Measurements from ENCODE around the gene CDC42BPG.

The CDC42BPG gene

DNA sequence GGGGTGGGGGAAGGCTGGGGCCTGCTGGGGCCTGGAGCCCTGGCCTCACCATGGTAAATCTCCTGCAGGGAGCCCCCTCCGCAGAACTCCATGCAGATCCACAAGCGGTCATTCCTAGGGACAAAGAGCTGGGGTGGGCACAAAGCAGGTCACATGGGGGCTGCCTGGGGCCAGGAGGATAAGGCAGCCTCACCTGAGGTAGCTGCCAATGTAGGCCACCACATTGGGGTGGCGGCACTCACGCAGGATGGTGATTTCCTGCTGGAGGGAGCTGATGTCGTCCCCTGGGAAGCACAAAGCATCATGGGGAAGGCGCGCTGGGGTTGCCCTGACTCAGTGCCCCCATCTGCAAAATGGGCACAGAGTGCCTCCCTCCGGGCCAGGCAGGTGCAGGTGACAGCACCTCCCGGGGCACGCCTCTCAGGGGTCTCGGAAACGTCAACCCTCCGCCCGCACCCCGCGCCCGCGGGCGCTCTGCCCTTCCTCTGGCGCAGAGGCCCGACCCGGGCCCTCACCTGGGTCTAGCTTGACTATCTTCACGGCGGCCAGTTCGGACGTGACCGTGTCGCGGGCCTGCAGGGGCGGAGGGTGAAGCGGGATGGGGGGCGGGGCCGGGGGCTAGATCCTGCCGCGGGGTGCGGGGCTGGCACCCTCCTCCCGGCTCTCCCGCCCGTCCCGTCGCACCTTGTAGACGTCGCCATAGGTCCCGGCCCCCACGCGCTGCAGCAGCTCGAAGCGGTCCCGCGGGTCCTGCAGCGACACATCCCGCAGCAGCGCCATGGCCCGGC, 41.9 kb downstream of the CDC42BPG start:
- DNase-seq = peak; percentile 71

DNA sequence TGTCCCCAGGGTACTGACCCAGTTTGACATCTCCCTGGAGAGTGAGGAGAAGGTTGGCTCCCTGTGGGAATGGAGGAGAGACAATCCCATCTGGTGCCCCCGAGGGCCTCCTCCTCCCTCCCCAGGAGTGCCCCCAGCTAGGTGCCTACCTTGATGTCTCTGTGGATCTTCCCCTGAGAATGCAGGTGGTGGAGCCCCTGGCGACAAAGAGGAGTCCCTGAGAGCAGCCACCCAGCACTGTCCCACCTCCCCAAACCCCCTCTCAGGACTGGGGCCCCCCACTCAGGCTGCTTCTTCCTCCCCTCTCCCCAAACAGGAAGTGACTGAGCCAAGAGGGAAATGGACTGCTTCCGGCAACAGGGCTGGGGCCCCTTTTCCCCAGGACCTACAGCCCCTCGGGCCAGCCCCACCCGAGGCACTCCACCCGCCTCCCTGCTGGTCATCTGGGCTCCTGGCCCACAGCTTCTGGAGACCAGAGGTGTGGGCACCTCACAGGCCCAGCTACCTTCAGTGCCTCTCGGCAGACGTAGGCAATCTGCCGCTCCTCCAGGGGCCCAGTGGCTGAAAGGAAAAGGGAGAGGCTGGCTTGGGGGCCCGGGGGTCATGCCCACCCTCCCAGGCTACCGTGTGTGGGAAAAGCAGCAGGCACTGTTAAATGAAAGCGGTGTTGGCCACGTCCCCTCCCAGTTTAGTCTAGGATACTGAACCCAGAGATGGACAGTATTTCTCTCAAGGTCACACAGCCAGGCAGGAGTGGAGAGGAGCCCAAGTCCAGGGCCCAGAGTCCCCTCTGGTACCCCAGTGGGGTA, 42.7 kb downstream of the CDC42BPG start:
- no peak for DNase-seq

DNA sequence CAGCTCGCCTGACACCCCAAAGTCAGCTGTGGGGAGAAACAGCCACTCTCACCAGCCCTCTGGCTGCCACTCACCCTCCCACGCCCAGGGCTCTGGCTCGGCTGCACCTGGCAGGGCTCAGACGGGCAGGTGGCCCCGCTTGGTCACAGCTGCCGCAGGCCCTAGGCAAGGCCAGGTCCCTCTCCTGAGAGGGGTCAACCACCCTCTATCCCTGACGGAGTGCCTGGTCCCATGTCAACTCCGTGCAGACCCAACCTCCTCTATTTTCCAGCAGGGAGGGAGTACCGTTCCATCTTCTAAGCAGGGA, 43.3 kb downstream of the CDC42BPG start:
- no peak for DNase-seq

DNA sequence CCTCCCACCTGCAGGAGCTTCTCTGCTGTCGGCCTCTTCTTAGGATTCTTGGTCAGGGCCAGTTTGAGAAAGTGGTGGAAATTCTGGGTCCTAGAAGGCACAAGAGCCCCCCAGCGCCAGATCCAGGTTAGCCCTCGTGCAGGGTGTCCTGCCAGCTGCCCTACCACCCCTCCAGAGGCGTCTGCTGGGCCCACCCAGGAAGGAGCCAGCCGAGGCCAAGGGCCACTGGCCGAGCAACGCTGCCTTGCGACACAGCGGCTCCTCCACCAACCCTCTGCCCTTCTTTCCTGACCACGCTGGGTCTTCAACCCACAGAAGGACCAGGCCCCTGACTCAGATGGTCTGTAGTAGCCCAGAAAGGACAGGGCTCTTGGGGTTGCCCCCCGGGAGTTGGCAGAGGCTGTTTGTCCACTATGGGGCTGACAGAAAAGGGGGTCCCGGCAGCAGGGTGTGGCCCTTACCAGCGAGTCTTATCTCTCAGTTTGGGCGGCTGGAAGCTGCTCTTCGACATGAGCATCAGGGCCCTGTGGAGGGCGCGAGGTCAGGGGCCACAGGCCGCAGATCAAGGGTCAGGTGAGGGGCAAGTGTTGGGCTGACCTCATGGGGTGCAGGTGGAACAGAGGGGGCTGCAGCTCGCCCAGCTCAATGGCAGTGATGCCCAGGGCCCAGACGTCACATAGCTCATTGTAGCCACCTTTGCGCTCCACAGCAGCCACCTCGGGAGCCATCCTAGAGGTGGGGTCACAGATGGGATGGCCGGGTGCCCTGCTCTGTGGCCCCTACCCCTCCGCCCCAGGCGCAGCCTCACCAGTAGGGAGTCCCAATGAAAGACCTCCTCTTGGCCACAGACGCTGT, 43.9 kb downstream of the CDC42BPG start:
- no peak for DNase-seq

DNA sequence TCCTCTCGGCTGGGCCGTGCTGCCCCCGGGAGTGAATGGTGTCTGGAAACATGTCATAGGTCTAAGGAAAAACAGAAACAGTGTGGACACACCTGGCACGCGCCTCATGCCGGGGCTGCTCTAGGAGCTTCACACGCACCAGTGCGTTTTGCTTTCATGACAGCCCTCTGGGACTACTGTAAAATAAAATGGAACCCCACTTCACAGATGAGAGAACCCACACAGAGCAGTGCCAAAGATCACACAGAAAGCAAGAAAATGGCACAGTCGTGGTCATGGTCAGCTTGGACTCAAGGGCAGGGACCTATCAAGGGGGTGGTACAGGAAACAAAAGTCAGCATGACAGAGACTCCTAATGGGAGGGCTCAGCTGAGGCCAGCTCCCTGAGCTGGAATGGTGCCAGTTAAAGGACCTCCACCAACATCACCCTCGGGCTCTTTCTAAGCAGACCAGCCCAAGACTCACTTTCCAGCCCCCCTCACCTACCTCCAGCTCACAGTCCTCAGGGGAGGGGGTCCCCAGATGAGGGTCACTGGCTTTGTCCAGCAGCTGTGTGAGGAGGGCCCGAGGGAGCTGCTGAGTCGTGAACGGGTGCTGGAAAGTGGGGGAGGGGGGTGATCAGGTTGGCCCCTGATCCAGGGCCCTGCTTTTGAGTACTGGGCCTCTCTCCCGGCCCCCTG, 44.7 kb downstream of the CDC42BPG start:
- DNase-seq = no peak

DNA sequence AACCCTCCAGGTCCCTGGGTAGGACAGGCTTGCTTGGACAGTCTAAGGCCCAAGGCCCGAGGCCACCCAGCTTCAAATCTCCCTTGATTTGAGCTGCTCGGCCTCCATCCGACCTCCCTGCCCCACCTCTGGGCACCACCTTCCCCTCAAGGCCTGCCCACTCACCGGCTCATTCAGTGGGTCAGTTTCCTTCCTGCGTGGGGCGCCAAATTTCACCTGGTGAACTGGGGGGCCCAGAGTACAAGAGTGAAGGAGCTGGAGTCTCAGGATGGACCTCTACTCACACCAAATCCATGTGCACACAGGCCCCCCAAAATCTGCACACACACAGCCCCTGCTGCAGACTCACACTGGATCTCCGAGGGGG, 45.2 kb downstream of the CDC42BPG start:
- no peak for DNase-seq

DNA sequence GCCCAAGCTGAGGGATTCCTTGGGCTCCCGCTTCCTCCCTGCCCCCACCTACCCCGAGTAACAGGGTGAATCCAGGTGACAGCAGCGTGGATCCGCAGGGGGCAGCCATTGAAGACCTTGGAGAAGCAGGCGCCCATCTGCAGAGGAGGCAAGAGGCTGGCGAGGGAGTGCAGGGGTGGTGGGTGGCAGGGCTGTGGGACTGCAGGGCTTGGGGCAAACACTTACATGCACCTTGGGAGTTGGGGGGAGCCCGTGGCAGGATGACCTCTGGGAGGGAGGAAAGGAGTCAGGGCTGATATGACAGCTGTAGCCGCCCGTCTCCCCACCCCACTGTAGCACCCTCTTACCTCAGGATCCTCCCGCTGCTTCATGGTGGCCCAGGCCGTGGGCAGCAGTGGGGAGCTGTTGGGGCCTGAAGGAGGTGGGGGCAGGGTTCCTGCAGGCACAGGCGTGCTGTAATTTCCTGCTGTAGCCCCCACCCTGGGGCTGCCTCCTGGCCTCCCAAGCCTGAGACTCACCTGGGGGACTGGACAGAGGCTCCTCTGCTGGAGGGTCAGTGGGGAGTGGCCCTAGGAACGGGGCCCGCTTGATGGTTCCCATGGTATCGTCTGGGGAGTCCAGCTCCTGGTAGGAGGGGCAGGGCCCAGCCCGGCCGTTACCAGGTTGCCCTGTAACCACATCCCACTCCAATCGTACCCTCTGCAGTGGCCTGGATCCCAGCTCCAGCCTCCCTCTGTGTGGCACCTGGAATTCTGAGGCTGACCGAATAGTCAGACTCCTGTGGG, 47.5 kb downstream of the CDC42BPG start:
- DNase-seq = no peak

DNA sequence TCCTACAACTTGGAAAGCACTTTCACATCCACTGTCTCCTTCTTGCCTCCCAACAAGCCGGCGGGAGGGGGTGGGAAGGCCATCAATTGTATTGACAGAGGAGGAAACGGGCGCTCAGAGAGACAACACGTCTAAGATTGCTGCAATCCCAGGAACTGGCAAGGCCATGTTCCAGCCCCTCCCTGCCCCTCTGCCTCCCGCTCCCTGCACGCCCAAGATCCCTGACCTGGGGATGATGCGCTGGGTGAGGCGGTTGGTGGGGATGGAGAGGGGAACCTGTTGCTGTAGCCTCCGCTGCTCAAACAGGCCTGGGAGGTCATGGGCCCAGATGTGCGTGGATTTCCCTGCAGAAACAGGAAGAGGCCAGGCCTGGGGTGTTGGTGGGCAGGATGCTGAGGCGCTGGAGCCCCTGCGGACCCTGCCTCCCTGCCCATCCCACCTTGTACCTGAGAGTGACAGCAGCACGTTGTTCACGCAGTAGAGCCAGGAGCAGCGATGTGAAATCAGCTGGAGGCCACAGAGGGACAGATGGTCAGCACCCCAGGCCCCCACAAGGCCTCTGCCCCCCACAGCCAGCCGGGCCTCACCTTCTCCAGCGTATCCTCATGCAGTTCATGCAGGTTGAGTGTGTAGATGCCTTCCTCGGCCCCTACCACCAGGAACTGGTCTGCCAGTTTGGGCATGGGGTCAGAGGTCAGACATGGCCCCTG, 48.3 kb downstream of the CDC42BPG start:
- DNase-seq = no peak

DNA sequence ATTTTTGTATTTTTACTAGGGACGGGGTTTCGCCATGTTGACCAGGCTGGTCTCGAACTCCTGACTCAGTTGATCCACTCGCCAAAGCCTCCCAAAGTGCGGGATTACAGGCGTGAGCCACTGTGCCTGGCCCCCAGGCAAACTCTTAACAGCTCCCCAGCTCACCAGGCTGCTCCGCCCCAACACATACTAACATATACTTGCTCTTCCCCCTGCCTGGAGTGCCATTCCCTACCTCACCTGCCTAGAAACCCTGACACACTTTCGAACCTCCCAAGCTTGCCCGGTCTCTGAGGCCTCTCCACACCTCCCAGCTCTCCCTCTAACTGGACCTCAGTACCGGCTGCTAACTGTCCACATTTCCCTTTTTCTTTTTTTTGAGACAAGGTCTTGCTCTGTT, 49.9 kb downstream of the CDC42BPG start:
- DNase-seq = no peak

DNA sequence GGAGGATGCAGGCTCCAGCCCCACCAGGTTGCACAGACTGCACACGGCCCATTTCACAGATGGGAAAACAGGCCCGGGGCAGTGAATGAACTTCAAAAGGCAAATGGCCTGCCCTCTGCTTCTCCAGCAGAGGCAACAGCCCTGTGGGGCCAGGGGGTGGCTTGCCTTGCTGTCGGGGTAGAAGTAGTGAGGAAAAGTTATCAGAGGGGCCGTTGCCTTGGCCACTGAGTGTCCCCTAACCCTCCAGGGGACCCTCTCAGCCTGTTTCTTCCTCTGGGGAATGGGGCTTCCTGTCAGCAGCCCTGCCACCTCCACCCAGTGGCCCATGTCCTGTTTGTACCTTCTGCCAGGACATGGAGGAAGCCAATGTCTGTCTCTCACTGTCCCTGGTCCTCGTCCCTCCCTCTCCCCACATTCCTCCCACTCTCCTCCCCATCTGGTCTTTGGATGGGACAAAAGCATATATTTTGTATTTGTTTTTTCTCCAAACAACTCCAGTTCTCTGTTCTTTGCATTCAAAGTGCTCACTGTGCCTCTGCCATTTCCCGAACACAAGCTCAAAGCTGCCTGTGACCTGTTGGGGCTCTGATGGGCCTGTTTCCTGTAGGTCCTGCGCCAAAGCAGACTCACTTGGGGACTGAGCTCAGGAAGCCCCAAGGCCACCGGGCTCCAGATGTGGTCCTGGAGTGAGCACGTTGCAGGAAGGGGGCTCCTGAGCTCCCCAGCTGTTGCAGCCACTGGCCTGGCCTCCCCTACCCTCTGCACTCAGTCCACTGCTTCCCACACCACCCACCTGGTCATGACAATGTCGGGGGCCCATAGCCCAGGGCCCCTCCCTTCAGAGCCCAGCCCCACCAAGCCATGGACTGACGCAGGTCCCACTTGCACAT, 50.9 kb downstream of the CDC42BPG start:
- DNase-seq = no peak

DNA sequence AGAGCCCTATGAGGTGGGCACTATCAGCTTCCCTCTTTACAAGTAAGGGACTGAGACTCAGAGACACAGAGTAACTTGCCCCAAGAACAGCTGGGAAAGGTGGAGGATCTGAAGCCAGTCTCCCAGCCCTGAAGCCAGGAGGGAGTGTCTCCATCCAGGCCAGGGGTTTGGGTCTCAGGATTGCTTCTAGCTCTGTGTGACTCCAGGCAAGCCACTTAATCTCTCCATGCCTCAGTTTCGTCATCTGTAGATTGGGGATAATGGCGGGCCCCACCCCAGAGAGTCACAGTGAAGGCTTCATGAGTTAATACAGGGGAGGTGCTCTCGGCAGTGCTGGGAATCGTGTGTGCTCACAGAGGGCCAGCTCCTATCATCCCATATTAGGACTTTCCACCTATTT, 52.0 kb downstream of the CDC42BPG start:
- DNase-seq = no peak

DNA sequence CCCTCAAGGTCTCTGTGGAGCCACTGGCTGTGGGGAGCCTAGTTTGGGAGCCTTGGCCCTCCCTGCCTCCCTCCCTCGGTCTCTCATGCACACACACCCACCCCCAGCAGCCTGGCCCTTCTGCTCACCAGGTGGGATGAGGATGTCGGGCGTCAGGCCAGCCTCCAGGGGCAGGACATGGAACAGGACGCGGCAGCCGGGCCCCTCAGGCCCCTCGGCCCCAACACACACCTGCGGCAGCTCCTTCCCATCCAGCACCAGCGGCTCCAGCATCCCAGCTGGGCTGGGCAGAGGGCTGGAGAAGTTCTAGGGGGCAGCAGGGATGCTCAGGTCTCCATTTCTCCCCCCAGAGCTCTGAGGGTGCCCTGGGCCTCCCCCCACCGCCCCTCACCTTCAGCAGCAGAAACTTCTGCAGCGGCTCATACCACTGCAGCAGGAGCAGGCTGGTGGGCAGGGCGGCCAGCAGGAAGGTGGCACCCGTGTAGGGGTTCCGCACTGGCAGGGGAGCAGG, 52.6 kb downstream of the CDC42BPG start:
- no peak for DNase-seq

DNA sequence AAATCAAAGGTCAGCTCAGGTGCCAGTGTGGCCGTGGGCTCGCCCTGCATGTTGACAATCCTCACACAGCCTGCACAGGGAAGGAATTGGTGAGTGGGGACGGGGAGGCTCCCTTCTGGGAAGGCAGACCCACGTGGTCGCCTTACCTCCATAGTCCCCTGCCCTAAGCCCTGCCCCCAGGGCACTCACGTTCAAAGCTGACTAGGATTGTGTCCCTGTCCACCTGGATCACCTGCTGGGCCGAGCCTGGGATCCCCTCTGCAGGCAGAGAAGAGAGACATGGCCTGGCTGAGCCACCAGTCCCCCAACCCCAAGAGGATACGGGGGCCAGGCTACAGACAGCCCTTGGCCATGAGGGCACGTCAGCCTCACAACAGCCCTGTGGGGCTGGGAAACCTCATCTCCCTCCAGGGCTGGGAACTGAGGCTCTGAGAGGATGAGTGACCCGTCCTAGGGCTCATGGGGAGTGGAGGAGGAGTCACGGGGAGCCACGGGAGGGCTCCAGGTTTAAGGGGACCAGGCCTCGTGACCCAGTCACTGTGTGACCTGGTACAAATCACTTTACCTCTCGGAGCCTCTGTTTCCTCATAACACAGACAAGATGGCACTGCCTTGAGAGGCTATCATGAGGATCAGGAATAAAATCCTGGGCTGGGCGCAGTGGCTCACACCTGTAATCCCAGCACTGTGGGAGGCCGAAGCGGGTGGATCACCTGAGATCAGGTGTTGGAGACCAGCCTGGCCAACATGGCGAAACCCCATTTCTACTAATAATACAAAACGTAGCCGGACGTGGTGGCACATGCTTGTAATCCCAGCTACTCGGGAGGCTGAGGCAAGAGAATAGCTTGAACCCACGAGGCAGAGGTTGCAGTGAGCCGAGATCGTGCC, 54.0 kb downstream of the CDC42BPG start:
- no peak for DNase-seq

DNA sequence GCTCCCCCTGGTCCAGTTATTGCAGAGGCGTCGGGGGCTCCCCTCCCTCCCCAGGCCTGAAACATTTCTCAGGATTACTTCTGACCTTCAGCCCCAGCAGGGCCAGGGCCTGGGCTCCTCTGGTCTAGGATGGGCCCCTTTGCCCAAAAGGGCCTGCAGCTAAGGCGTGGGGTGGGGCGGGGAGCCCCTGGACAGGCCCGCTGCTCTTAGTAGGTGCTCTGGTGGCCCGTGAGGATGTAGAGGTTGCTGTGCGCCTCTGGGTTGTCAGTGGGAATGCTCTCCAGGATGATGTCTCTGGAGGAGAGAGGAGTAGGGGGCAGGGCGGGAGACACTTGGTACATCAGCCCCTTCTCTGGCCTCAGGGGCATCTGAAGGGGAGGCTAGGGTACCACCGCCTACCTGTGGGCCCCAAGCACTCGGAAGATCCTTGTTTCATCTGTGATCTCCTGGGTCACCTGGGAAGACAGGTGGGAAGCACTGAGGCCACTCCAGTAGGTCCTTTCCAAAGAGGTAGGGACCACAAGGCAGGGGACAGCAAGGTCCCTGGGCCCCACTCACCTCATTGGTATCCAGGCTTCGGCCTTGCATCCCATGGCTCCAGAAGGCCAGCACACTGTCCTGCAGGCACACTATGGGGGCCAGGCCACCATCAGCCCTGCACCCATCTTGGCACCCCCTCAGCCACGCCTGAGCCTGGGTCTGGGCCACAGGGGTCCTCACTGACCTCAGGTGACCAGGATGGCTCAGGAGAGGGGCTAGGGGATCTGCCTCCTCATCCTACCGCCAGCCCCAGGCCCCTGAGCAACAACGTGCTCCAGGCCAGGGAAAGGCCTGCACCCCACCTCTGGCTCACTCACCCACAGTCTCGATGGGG, 54.9 kb downstream of the CDC42BPG start:
- DNase-seq = no peak

DNA sequence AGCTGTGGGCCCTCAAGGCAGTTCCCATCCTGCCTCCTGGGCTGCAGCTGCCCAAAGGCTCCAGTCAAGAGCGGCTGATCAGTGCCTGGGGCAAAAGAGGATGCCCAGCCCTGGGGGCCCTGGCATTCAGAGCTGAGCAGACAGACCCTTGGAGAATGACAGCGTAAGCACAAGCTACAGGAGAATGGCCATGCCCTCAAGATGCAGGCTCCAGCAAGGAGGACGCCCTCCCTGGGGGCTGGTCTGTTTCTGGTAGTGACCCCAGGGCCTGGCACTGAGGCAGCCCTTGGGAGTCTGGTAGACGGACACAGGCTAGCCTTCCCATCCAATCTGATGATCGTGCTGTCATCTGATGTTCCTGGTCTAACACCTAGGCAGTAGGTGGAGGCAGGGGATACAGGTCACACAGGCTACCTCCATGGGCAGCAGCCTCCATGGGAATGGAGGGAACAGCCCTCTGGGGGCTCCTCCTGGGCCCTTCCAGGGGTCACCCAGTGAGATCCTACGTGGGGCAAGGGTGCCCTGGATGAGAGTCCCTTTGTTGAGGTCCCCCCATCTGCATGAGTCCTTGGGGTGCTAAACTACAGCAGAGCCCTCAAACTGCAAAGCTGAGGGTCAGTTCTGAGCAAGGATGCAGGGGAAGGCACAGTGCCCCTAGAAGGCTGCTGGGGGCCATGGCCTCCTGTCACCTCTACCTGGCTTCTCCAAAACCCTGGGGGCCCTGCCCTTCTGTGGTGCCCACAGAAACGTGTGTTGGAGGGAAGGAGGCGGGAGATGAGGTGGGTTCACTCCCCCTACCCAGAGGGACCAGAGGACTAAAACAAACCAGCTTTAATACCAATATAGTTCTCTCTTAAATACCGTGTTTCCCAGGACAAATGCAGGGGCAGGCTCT, 55.9 kb downstream of the CDC42BPG start:
- no peak for DNase-seq

DNA sequence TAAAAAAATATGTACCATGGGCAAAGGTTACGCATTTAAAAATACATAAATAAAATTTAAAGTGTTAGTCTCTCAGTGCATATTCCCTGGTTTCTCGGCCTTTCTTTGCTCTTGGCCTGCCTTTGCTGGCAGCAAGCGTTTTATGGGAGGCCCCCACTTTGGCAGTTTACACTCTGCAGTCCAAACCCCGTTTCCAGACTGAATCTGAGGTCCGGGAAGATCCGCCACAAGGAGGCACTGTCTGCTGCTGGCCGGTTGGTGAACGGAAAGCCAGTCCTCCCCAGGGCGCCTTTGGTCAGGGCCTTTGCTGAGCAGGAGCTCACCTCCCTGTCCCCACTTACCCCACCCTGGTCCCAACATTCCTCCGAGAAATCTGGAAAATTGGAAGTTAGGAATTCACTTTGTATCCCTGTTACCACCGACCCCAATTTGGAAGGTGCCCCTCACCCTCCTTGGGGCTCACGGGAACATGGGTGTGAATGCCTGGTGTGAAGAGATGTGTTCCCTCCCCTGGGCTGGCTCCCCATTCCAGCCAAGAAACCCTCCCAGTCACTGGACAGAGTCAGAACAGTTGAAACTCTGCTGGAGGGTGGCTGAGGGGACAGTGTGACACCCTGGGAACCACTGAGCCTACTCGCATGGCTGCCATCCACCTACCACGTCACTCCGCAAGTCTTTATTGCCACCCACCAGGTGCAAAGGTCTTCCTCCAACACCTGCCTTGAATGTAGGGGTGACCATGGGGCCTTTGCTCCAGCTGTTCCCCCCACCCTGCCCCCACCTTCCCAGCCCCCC, 56.7 kb downstream of the CDC42BPG start:
- peak; percentile 77 for DNase-seq

Measured in activated CD8-positive, alpha-beta memory T cell treated with anti-CD3 and anti-CD28 coated beads, Interleukin-2, amount 50 U/mL, for 48 hours (primary cell).